OCI-LY1 (cell line): Measurements from ENCODE around the gene UNC13A.

Experiments used
- EZH2 ChIP-seq: fragments of 200-600 bp; sonication (generic), shearing (Covaris generic); IDR thresholded peaks from 2 replicates; pipeline ENCODE4 v1.8.0; 2017; ENCODE audit warnings: borderline replicate concordance, mixed run types, mild to moderate bottlenecking, antibody characterized with exemption, low read length, moderate library complexity, mixed read lengths
- TF ChIP-seq, protein P1 (sequence below): fragments of 200-600 bp; sonication (generic), shearing (Covaris generic); IDR thresholded peaks from 2 replicates; pipeline ENCODE4 v1.5.1; 2017; ENCODE audit warnings: mild to moderate bottlenecking, antibody characterized with exemption, low read length, moderate library complexity, mixed read lengths

DNA sequence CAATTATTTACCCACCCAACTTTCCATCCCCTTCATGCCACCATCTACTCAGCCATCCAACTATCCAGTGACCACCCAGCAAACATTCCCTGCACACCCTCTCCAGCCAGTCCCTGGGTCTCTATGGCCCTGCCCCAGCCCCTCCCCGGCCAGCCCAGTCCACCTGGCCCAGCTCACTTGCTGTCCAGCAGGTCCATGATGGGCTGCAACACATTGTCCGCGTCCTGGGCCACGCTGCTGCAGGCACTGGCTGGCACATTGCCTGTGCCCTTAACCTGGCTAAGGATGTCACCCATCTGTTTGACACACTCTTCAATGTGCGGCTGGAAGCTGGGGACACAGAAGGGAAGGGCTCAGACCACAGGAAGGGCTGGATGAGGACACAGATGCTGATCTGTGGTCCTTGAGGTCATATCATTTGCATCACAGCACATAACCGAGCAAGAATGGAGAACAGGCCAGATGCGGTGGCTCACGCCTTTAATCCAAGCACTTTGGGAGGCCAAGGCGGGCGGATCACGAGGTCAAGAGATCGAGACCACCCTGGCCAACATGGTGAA is 61.6 kb downstream of the UNC13A start:
- TF ChIP-seq, protein P1, sequence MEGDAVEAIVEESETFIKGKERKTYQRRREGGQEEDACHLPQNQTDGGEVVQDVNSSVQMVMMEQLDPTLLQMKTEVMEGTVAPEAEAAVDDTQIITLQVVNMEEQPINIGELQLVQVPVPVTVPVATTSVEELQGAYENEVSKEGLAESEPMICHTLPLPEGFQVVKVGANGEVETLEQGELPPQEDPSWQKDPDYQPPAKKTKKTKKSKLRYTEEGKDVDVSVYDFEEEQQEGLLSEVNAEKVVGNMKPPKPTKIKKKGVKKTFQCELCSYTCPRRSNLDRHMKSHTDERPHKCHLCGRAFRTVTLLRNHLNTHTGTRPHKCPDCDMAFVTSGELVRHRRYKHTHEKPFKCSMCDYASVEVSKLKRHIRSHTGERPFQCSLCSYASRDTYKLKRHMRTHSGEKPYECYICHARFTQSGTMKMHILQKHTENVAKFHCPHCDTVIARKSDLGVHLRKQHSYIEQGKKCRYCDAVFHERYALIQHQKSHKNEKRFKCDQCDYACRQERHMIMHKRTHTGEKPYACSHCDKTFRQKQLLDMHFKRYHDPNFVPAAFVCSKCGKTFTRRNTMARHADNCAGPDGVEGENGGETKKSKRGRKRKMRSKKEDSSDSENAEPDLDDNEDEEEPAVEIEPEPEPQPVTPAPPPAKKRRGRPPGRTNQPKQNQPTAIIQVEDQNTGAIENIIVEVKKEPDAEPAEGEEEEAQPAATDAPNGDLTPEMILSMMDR, result no peak
- TF ChIP-seq EZH2, result no peak
